ENCODE data around the gene MYH14. TPM values are rescaled to one million over a fixed set of nuclear protein-coding genes. Genes with fewer than 3 reads are reported as not detected.

MYH14 gene
- total and polyA plus RNA-seq, 2 of the 8 experiments (the other 6 are each of a cell fraction or from before 2014, with no cell fraction given) = 17.3 to 28.6 TPM

DNA sequence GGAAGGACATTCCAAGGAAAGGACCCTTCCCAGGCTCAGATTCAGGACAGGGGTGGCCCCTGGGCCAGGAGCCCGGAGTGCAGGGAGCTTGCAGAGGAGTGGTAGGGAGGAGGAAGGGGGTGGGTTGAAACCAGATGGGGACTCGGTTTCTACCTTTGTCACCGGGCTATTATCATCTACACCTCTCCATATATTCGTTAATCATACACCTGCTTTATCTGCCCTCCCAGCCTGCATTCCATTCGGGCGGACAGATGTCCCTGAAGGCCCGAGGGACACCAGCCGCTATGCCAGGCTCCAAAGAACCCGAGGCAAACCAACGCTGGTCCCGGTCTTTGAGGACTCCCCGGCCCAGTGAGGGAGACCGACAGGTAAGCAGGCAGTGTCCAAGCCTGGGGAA lies 15.5 kb upstream of the MYH14 start:
- Histone ChIP-seq H3K9ac (replicated peaks in 1 of 4; ENCODE audit: extremely low read depth in 1 of 4, low read depth in 3 of 4, low read length in 3 of 4) (no peak overlapping the region), H3K27ac (ENCODE audit: low read depth, low read length) (no peak overlapping the region), H3K56ac (replicated peaks; ENCODE audit: insufficient read length, low read depth, low read length) (no peak overlapping the region), H2BK20ac (ENCODE audit: low read length) (no peak overlapping the region), H2BK5ac (ENCODE audit: low read depth, low read length) (no peak overlapping the region), H3K36me3 (ENCODE audit: control insufficient read depth in 2 of 4, insufficient read depth in 4 of 4, low read length in 3 of 4) (no peaks in the 10 kb centered on the region), H3K4me3 (ENCODE audit: extremely low read depth in 1 of 4, insufficient read depth in 2 of 4, low read depth in 3 of 4, low read length in 4 of 4) (no peak overlapping the region), H3K4me1 (replicated peaks in 1 of 4; ENCODE audit: control insufficient read depth in 3 of 4, insufficient read depth in 4 of 4, low read length in 3 of 4) (no peaks in the 10 kb centered on the region), H3K23me2 (ENCODE audit: low read depth, low read length) (no peaks in the 10 kb centered on the region), H3K79me2 (ENCODE audit: control insufficient read depth in 1 of 2, insufficient read depth in 2 of 2, low read length in 2 of 2) (no peaks in the 10 kb centered on the region), H2AFZ (ENCODE audit: low read length) (no peak overlapping the region), H3K23ac (ENCODE audit: insufficient read length) (no peak overlapping the region), H3K4ac (replicated peaks; ENCODE audit: insufficient read length, low read depth, low read length) (no peak overlapping the region), H4K91ac (replicated peaks; ENCODE audit: insufficient read length, low read length) (no peak overlapping the region), H3K4me2 (ENCODE audit: insufficient read depth in 1 of 2, low read depth in 2 of 2, low read length in 2 of 2) (no peak overlapping the region), H2BK12ac (ENCODE audit: low read depth, low read length) (no peak overlapping the region), H4K5ac (ENCODE audit: insufficient read length, low read depth, low read length) (no peak overlapping the region), H2BK120ac (replicated peaks; ENCODE audit: low read depth, low read length) (no peak overlapping the region), H4K20me1 (replicated peaks in 1 of 2; ENCODE audit: control insufficient read depth in 1 of 2, insufficient read depth in 2 of 2, low read length in 2 of 2) (no peaks in the 10 kb centered on the region), H2AK5ac (ENCODE audit: low read depth, low read length) (no peak overlapping the region), H3K14ac (ENCODE audit: insufficient read length) (no peak overlapping the region), H4K8ac (ENCODE audit: extremely low read depth, insufficient read depth, low read length) (no peak overlapping the region), H3K18ac (ENCODE audit: extremely low read depth, low read length) (no peak overlapping the region), H3K79me1 (ENCODE audit: low read depth, low read length) (no peaks in the 10 kb centered on the region), H3K27me3 (replicated peaks in 1 of 4; ENCODE audit: control insufficient read depth in 3 of 4, extremely low read depth in 1 of 4, insufficient read depth in 3 of 4, low read length in 3 of 4) (no peaks in the 10 kb centered on the region), H3K9me3 (ENCODE audit: insufficient read depth in 2 of 2, low read depth in 1 of 2, low read length in 1 of 2) (peaks cover 0 to 10% of the 10 kb centered on the region in 2 experiments; a peak in 3 of 4 replicates), H2BK15ac (ENCODE audit: low read length) (no peak overlapping the region)
- ChIA-PET POLR2A (ENCODE audit: partially characterized antibody) (no interaction called here), CTCF (ENCODE audit: partially characterized antibody) (interaction anchor here (0.6 kb wide), 1 partner anchor 49 kb away, joined by 3 read pairs; no protein-coding TSS in a partner anchor)
- 93% methylated on average over 13 of the region's 13 CpGs; no CpG with 5 or more reads in 1 of the 2 experiments for WGBS, 2 experiments (ENCODE audit: extremely low coverage in 1 of 2, insufficient coverage in 1 of 2, insufficient read length in 1 of 2, insufficient replicate concordance in 2 of 2, low coverage in 1 of 2, low lambda C conversion rate in 2 of 2, missing lambda C conversion rate in 1 of 2)
- no peak for TF ChIP-seq EP300 (IDR thresholded peaks at IDR 0.05; ENCODE audit: borderline replicate concordance in 1 of 2, low read depth in 2 of 2, low read length in 2 of 2)
- no peak for TF ChIP-seq MAFK (IDR thresholded peaks at IDR 0.05; ENCODE audit: low read depth, low read length)
- no peak for TF ChIP-seq EGR1 (IDR thresholded peaks at IDR 0.05; ENCODE audit: borderline replicate concordance, low read depth, low read length)
- no peak for TF ChIP-seq GABPA (IDR thresholded peaks at IDR 0.05; ENCODE audit: borderline replicate concordance, insufficient read depth, low read length)
- TF ChIP-seq, protein P1, sequence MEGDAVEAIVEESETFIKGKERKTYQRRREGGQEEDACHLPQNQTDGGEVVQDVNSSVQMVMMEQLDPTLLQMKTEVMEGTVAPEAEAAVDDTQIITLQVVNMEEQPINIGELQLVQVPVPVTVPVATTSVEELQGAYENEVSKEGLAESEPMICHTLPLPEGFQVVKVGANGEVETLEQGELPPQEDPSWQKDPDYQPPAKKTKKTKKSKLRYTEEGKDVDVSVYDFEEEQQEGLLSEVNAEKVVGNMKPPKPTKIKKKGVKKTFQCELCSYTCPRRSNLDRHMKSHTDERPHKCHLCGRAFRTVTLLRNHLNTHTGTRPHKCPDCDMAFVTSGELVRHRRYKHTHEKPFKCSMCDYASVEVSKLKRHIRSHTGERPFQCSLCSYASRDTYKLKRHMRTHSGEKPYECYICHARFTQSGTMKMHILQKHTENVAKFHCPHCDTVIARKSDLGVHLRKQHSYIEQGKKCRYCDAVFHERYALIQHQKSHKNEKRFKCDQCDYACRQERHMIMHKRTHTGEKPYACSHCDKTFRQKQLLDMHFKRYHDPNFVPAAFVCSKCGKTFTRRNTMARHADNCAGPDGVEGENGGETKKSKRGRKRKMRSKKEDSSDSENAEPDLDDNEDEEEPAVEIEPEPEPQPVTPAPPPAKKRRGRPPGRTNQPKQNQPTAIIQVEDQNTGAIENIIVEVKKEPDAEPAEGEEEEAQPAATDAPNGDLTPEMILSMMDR (IDR thresholded peaks at IDR 0.05; ENCODE audit: control extremely low read depth in 1 of 3, insufficient read depth in 1 of 3, low read depth in 1 of 3, low read length in 3 of 3) = no peak
- no peak for TF ChIP-seq SIX5 (IDR thresholded peaks at IDR 0.05; ENCODE audit: low read depth, low read length)
- TF ChIP-seq HDAC2 (IDR thresholded peaks at IDR 0.05; ENCODE audit: borderline replicate concordance in 1 of 2, low read depth in 2 of 2, low read length in 2 of 2) = no peak
- no peak for TF ChIP-seq SP4 (IDR thresholded peaks at IDR 0.05; ENCODE audit: low read length)
- no peak for DNase-seq (ENCODE audit: low read depth in 1 of 2, low spot score in 2 of 2)
- no peak for FAIRE-seq
